ENCODE results near the gene ASB4. TPM values are rescaled to one million over a fixed set of nuclear protein-coding genes. Genes with fewer than 3 reads are reported as not detected.

Gene ASB4
- total and polyA plus RNA-seq, 8 donors, result 0.03 to 1.7 (median 0.28) TPM; not detected in 4

- WGBS, 5 donors, result 87 to 91% (median 88%) methylated on average over 2 of the region's 2 CpGs
Measured at GRCh38 chr7:95569720-95570119, 84.0 kb downstream of the ASB4 start.

DNA sequence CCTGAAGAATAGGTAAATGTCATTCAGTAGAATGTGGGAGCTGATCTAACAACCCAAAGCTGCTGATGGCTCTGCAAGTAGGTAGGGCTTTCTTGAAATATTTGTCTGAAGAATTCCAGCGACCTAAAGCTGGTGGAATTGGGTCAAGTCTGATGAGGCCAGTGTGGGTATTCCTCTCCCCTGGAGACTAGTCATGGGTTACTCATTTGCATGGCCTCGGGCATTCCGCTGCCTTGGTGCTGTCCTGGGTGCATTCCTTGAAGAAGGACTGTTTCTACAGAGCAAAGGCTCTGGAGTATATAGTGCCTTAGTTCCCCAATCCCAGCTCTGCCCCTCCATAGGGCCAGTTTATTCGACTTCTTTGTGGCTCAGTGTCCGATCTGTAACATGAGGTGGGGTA is 91.4 kb downstream of the ASB4 start:
- Histone ChIP-seq H3K27me3 (no peaks in the 10 kb centered on the region), H3K4me3 (no peak overlapping the region), H3K36me3 (no peaks in the 10 kb centered on the region), H3K27ac (no peak overlapping the region), H3K4me1 (peaks cover 0 to 5% (median 0%) of the 10 kb centered on the region in 4 donors), H3K9me3 (no peaks in the 10 kb centered on the region)
- no peak for DNase-seq
- TF ChIP-seq EP300 (IDR thresholded peaks at IDR 0.05) (no peak), POLR2A (IDR thresholded peaks at IDR 0.05) (no peak), CTCF (IDR thresholded peaks at IDR 0.05) (no peak), POLR2AphosphoS5 (IDR thresholded peaks at IDR 0.05) (no peak)
- intact Hi-C loops (cut with DNase I; ENCODE audit: low total_unique reads), result no loop called here
- 77 to 82% (median 79%) methylated on average over 5 of the region's 5 CpGs for WGBS, 5 donors

More at GRCh38 chr7:95569720-95570119, 84.0 kb downstream of the ASB4 start:
- H3K27me3 ChIP-seq, result no peaks in the 10 kb centered on the region
- H3K4me1 ChIP-seq, result no peaks in the 10 kb centered on the region
- intact Hi-C loops (cut with DNase I; ENCODE audit: low total_unique reads), result no loop called here
- DNase-seq, result no peak
- H3K9me3 ChIP-seq, result no peaks in the 10 kb centered on the region
- no peak overlapping the region for H3K4me3 ChIP-seq
- no peaks in the 10 kb centered on the region for H3K36me3 ChIP-seq
- no peak overlapping the region for H3K27ac ChIP-seq
- TF ChIP-seq POLR2AphosphoS5 (IDR thresholded peaks at IDR 0.05), result no peak
- TF ChIP-seq EP300 (IDR thresholded peaks at IDR 0.05), result no peak
- no peak for TF ChIP-seq CTCF (IDR thresholded peaks at IDR 0.05)
- TF ChIP-seq POLR2A (IDR thresholded peaks at IDR 0.05), result no peak

DNA sequence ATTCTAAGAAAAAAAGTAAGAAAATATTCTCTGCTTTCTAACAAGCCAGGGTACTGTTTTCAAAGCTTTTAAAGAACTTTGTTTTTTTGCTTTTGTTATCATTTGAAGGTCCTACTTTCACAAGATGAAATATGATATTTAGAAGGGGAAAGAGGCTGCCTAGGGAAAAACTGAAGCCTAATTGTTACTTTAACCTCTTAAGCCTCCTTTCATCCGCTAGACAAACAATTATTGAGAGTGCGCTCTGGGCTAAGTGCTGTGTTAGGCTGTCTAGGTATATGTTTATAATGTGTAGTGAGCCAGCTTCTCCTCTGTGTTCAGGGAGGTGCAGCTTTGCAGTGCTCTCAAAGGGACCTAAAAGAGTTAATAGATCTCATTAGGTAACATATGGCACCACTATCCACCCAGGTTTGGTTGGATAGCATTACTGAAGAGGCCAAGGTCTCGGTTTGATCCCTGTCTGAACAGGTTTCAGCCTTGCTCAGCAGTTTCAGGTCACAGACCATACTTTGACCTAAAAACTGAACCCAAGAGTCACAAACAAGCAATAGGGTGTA is 92.6 kb downstream of the ASB4 start:
- Histone ChIP-seq H3K9me3 (no peaks in the 10 kb centered on the region), H3K36me3 (peaks cover 0 to 6% (median under 1%) of the 10 kb centered on the region in 4 donors), H3K27me3 (no peaks in the 10 kb centered on the region), H3K4me1 (peaks cover 0 to 12% (median 0%) of the 10 kb centered on the region in 4 donors), H3K27ac (no peak overlapping the region), H3K4me3 (no peak overlapping the region)
- intact Hi-C loops (cut with DNase I; ENCODE audit: low total_unique reads), result no loop called here
- 45 to 56% (median 54%) methylated on average over 3 of the region's 3 CpGs for WGBS, 5 donors
- DNase-seq, result peak in 1 of 2 donors; percentile 34
- no peak for TF ChIP-seq CTCF (IDR thresholded peaks at IDR 0.05)
- no peak for TF ChIP-seq POLR2AphosphoS5 (IDR thresholded peaks at IDR 0.05)
- no peak for TF ChIP-seq EP300 (IDR thresholded peaks at IDR 0.05)
- TF ChIP-seq POLR2A (IDR thresholded peaks at IDR 0.05), result no peak

DNA sequence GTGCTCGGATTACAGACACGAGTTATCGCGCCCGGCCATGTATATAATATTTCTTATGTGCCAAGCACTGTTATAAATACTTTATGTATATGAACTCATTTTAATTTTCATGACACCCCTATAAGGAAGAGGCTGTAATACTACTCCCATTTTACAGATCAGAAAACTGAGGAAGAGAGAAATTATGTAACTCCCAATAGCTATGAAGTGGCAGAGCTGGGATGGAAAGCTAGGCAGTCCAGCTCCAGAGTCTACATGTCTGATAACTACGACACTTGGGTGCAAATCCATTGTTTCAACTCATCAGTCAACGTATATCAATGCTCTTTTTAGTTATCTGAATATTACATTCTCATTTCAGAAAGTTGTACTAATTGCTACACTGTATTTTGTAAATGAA is 93.6 kb downstream of the ASB4 start:
- no peak for TF ChIP-seq CTCF (IDR thresholded peaks at IDR 0.05)
- no peak for TF ChIP-seq POLR2AphosphoS5 (IDR thresholded peaks at IDR 0.05)
- TF ChIP-seq EP300 (IDR thresholded peaks at IDR 0.05), result no peak
- TF ChIP-seq POLR2A (IDR thresholded peaks at IDR 0.05), result no peak
- Histone ChIP-seq H3K27me3 (no peaks in the 10 kb centered on the region), H3K36me3 (peaks cover 3 to 14% (median 9%) of the 10 kb centered on the region in 4 donors), H3K9me3 (no peaks in the 10 kb centered on the region), H3K4me3 (no peak overlapping the region), H3K27ac (no peak overlapping the region), H3K4me1 (peaks cover 0 to 12% (median 0%) of the 10 kb centered on the region in 4 donors)
- DNase-seq, result no peak
- intact Hi-C loops (cut with DNase I; ENCODE audit: low total_unique reads), result no loop called here
- WGBS, 5 donors, result 87 to 93% (median 91%) methylated on average over 7 of the region's 7 CpGs

Data from stomach (tissue), 9 donors.